BLaER1 (cell line): ENCODE measurements around the gene NSFL1C.

ENCODE experiments used
- H3K27ac ChIP-seq: shearing (Covaris generic); formaldehyde crosslinking; 2 replicates; pipeline ENCODE4 v1.8.1; 2022
- H3K27me3 ChIP-seq: shearing (Covaris generic); formaldehyde crosslinking; 2 replicates; pipeline ENCODE4 v1.8.1; 2022
- H3K36me3 ChIP-seq: shearing (Covaris generic); formaldehyde crosslinking; 2 replicates; pipeline ENCODE4 v1.8.1; 2022
- H3K4me1 ChIP-seq: shearing (Covaris generic); formaldehyde crosslinking; 2 replicates; pipeline ENCODE4 v1.8.1; 2022
- H3K4me2 ChIP-seq: shearing (Covaris generic); formaldehyde crosslinking; 2 replicates; pipeline ENCODE4 v1.8.1; 2022
- H3K4me3 ChIP-seq: shearing (Covaris generic); formaldehyde crosslinking; 2 replicates; pipeline ENCODE4 v1.8.1; 2022
- H3K9ac ChIP-seq: shearing (Covaris generic); formaldehyde crosslinking; 2 replicates; pipeline ENCODE4 v1.8.1; 2022
- H3K9me3 ChIP-seq: shearing (Covaris generic); formaldehyde crosslinking; 2 replicates; pipeline ENCODE4 v1.8.1; 2022
- H4K20me1 ChIP-seq: shearing (Covaris generic); formaldehyde crosslinking; 2 replicates; pipeline ENCODE4 v1.8.1; 2022
- Cebpa-rat ChIP-seq: shearing (Covaris generic); IDR thresholded peaks from 2 replicates; pipeline ENCODE4 v1.8.1; 2022

The NSFL1C gene

GRCh38 chr20:1489325-1489724 is 22.7 kb upstream of the NSFL1C start:
- Histone ChIP-seq H3K9ac (no peak overlapping the region), H3K4me3 (no peak overlapping the region), H4K20me1 (no peaks in the 10 kb centered on the region), H3K27ac (no peak overlapping the region), H3K36me3 (no peaks in the 10 kb centered on the region), H3K4me1 (peaks cover 39% of the 10 kb centered on the region), H3K27me3 (no peaks in the 10 kb centered on the region), H3K9me3 (peaks cover 6% of the 10 kb centered on the region), H3K4me2 (no peak overlapping the region)
- no peak for TF ChIP-seq Cebpa-rat

DNA sequence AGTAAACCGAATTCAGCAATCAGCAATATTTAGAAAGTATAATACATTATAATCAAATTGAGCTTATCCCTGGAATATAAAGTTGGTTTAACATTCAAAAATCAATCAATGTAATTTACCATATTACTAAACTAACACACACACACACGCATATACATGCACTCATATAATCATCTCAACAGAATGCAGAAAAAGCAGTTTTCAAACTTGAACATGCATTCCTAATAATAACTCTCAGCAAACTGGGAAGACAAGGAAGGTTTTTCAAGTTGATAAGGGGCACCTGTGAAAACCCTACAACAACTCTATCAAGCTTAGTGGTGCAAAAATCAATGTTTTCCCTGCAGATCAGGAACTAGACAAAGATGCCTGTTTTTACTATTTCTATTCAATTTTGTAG is 19.9 kb upstream of the NSFL1C start:
- Histone ChIP-seq H3K36me3 (no peaks in the 10 kb centered on the region), H3K27me3 (no peaks in the 10 kb centered on the region), H3K4me2 (no peak overlapping the region), H3K4me3 (no peak overlapping the region), H3K9ac (no peak overlapping the region), H4K20me1 (no peaks in the 10 kb centered on the region), H3K9me3 (peaks cover 6% of the 10 kb centered on the region), H3K27ac (no peak overlapping the region), H3K4me1 (peaks cover 16% of the 10 kb centered on the region)
- no peak for TF ChIP-seq Cebpa-rat

DNA sequence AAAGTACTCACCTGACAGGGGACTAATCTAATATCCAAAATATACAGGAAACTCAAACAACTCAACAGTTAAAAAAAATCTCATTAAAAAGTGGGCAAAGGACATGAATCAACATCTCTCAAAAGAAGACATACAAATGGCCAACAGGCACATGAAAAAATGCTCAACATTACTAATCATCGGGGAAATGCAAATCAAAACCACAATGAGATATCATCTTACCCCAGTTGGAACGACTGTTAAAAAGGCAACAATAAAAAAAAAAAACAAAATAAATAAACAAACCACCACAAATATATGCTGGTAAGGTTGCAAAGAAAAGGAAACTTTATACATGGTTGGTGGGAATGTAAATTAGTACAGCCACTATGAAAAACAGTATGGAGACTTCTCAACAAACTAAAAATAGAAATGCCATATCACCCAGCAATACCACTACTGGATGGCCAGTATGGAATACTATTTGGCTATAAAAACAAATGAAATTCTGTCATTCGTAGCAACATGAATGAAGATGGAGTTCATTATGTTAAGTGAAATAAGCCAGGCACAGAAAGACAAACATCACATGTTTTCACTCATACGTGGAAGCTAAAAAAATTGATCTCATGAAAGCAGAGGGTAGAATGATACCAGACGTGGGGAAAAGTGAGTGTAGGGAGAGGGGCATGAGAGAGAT is 17.9 kb upstream of the NSFL1C start:
- Histone ChIP-seq H3K4me1 (peaks cover 5% of the 10 kb centered on the region; the same call in 1 of the 2 replicates), H4K20me1 (no peaks in the 10 kb centered on the region), H3K4me3 (no peak overlapping the region), H3K27me3 (no peaks in the 10 kb centered on the region), H3K36me3 (no peaks in the 10 kb centered on the region), H3K4me2 (0 out of 2 replicates have a peak overlapping the region, but pooled peaks have one; percentile 0), H3K9me3 (peaks cover 6% of the 10 kb centered on the region), H3K27ac (no peak overlapping the region), H3K9ac (no peak overlapping the region)
- no peak for TF ChIP-seq Cebpa-rat

- H3K4me3 ChIP-seq: no peak overlapping the region
- no peak for TF ChIP-seq Cebpa-rat
- no peaks in the 10 kb centered on the region for H4K20me1 ChIP-seq
- H3K4me1 ChIP-seq: peaks cover 5% of the 10 kb centered on the region; the same call in 1 of the 2 replicates
- no peaks in the 10 kb centered on the region for H3K9me3 ChIP-seq
- no peaks in the 10 kb centered on the region for H3K27me3 ChIP-seq
- no peak overlapping the region for H3K27ac ChIP-seq
- no peak overlapping the region for H3K4me2 ChIP-seq
- H3K36me3 ChIP-seq: no peaks in the 10 kb centered on the region
- H3K9ac ChIP-seq: no peak overlapping the region
Observed at GRCh38 chr20:1479831-1480595, 13.4 kb upstream of the NSFL1C start.

DNA sequence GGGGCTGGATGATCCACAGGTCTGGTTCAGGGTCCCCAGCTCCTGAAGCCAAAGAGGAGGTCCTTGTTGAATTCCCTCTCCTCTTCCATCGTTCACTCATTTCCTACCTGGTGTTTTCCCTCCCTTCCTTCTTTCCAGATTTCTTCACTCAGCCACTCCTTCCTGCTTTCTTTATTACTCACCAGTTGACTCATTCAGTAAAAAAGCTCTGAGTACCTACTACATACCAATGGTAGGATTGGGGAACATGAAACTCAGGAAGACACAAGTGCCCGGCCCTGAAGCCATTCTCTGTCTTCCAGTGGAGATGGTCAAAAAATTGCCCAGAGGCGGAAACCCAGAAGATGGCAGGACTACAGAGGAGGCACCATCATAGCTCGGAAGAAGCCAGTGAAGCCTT is 11.9 kb upstream of the NSFL1C start:
- no peak overlapping the region for H3K4me2 ChIP-seq

GRCh38 chr20:1477896-1478490 is 11.3 kb upstream of the NSFL1C start:
- Histone ChIP-seq H3K36me3 (no peaks in the 10 kb centered on the region), H3K4me3 (no peak overlapping the region), H4K20me1 (no peaks in the 10 kb centered on the region), H3K9me3 (no peaks in the 10 kb centered on the region), H3K27ac (no peak overlapping the region), H3K4me1 (no peaks in the 10 kb centered on the region), H3K27me3 (no peaks in the 10 kb centered on the region), H3K9ac (no peak overlapping the region), H3K4me2 (no peak overlapping the region)
- TF ChIP-seq Cebpa-rat: no peak

More for the DNA sequence above, 11.9 kb upstream of the NSFL1C start:
- no peaks in the 10 kb centered on the region for H3K36me3 ChIP-seq
- no peaks in the 10 kb centered on the region for H4K20me1 ChIP-seq
- no peak overlapping the region for H3K4me3 ChIP-seq
- H3K4me1 ChIP-seq: no peaks in the 10 kb centered on the region
- no peak overlapping the region for H3K9ac ChIP-seq
- no peaks in the 10 kb centered on the region for H3K9me3 ChIP-seq
- H3K27me3 ChIP-seq: no peaks in the 10 kb centered on the region
- TF ChIP-seq Cebpa-rat: no peak
- no peak overlapping the region for H3K27ac ChIP-seq

DNA sequence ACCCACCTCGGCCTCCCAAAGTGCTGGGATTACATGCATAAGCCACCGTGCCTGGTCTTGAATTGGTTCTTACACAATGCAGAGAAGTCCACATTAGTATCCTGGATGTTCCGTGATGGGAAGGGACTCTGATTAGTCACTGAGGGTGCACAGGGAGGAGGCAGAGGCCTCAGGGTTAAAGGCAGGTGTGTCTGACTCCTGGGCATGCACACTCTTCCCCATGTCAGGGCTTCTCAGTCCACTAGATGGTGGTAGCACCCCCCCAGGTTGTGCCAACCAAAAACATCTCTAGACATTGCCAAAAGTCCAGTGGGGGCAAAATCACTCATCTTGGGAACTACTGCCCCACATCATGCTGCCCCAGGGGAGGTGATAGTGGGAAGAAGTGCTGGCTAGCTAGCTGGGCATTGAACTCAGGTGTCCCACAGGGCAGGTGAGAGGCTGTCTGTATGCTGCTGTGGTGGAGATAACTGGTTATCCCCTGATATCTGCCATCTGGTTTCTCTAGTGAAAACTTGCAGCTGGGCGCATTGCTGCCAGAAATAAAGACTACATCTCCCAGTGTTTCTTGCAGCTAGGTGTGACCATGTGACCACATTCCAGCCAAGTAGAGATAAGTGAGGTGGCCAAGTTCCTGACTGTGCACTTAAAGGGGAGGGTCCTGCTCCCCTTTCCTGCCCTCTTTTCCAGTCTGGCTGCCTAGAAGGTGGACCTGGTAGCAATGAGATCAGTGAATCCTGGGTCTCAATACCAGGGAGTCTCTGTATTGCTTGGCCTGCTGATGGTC is 8.4 kb upstream of the NSFL1C start:
- TF ChIP-seq Cebpa-rat: no peak
- Histone ChIP-seq H3K9me3 (no peaks in the 10 kb centered on the region), H3K27me3 (no peaks in the 10 kb centered on the region), H3K4me3 (no peak overlapping the region), H3K4me1 (no peaks in the 10 kb centered on the region), H3K36me3 (no peaks in the 10 kb centered on the region), H4K20me1 (no peaks in the 10 kb centered on the region), H3K4me2 (no peak overlapping the region), H3K27ac (no peak overlapping the region), H3K9ac (no peak overlapping the region)

DNA sequence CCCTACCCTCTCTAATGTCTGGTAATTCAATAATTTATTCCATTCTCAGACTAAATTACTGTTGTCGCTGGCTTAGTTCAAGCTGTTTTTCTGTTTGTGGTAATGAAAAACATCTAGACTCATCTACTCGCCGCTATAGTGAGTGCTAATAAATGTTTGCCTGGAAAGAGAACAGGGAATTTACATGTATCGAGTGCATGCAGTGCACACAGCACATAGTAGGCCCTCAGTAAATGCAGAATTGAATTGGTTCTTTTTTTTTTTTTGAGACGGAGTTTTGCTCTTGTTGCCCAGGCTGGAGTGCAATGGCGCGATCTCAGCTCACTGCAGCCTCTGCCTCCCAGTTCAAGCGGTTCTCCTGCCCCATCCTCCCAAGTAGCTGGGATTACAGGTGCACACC is 7.7 kb upstream of the NSFL1C start:
- no peaks in the 10 kb centered on the region for H3K4me1 ChIP-seq
- no peak overlapping the region for H3K9ac ChIP-seq
- H3K27ac ChIP-seq: no peak overlapping the region
- no peak overlapping the region for H3K4me3 ChIP-seq
- no peaks in the 10 kb centered on the region for H4K20me1 ChIP-seq
- no peaks in the 10 kb centered on the region for H3K9me3 ChIP-seq
- H3K27me3 ChIP-seq: no peaks in the 10 kb centered on the region
- no peaks in the 10 kb centered on the region for H3K36me3 ChIP-seq
- no peak overlapping the region for H3K4me2 ChIP-seq
- TF ChIP-seq Cebpa-rat: no peak

DNA sequence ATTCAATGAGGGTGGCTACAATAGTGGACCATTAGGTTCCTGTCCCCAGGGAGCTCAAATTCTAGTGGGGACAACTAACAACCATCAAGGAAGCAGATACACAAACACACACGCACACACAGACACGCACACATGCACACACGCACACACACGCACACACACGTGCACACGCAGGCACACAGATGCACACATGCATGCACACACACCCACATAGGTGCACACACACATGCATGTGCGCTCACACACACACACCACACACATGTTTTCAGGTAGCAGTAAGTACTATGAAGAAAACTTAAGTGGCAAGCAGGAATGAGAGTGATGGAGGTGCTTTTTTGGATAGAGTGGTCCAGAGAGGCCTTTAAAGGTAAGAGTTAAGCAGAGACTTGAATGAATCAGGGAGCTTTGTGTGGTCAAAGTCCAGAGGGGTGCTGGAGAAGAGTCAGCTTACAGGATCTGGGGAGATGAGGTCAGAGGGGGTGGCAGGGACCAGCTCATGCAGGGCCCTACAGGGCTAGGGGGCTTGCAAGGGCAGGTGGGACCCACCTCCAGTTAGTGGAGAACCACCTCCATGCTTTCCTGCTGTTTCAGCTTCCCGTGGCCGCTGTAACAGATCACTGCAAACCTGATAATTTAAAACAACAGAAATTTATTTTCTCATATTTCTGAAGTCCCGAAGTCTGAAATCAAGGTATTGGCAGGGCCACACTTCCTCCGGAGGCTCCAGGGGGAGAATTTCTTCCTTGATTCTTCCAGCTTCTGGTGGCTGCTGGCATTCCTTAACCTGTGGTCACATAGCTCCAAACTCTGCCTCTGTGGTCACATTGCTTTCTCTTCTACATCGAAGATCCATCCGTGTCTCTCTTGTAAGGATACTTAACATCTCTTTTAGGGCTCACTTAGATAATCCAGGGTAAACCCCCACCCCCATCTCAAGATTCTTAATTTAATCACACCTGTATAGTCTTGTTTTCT is 6.9 kb upstream of the NSFL1C start:
- Histone ChIP-seq H3K4me2 (no peak overlapping the region), H3K9me3 (no peaks in the 10 kb centered on the region), H3K27me3 (no peaks in the 10 kb centered on the region), H3K27ac (no peak overlapping the region), H3K9ac (no peak overlapping the region), H4K20me1 (no peaks in the 10 kb centered on the region), H3K36me3 (no peaks in the 10 kb centered on the region), H3K4me3 (no peak overlapping the region), H3K4me1 (no peaks in the 10 kb centered on the region)
- no peak for TF ChIP-seq Cebpa-rat
